Epithelial cell of esophagus (primary cell): Measurements from ENCODE around the gene CGGBP1.

ENCODE experiments used
- DNase-seq: peaks from one replicate; pipeline ENCODE4 v3.0.0; 2010; ENCODE audit warnings: low read depth
- H3K4me3 ChIP-seq: 2 replicates; pipeline ENCODE4 v1.5.1; 2011; ENCODE audit warnings: mild to moderate bottlenecking, low read length, control low read depth
- TF ChIP-seq, protein P1 (sequence below): IDR thresholded peaks from 2 replicates; pipeline ENCODE4 v1.5.1; 2011; ENCODE audit warnings: low read depth, mild to moderate bottlenecking, low read length, control low read depth, inconsistent platforms; ENCODE audit not compliant: insufficient read depth; ENCODE audit errors: missing control alignments

Gene CGGBP1

DNA sequence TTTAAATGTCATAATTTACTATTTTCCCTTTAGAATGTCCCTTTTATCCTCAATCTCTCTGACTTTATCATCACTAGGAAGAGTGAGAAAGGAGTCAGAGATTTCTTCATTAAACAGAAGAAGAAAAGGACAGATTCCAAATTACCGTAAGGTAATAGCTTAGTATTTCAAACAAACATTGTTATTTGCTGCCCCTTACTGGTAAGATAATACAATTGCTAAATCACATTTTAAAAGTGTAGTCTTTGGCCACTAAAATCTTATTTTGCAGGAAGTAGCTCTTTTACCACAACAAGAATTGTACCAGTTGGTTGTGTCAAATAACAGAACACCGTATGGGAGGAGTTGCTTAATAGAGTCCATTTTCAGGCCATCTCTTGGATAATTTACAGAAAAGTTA lies 53.7 kb downstream of the CGGBP1 start:
- no peak overlapping the region for H3K4me3 ChIP-seq
- TF ChIP-seq, protein P1, sequence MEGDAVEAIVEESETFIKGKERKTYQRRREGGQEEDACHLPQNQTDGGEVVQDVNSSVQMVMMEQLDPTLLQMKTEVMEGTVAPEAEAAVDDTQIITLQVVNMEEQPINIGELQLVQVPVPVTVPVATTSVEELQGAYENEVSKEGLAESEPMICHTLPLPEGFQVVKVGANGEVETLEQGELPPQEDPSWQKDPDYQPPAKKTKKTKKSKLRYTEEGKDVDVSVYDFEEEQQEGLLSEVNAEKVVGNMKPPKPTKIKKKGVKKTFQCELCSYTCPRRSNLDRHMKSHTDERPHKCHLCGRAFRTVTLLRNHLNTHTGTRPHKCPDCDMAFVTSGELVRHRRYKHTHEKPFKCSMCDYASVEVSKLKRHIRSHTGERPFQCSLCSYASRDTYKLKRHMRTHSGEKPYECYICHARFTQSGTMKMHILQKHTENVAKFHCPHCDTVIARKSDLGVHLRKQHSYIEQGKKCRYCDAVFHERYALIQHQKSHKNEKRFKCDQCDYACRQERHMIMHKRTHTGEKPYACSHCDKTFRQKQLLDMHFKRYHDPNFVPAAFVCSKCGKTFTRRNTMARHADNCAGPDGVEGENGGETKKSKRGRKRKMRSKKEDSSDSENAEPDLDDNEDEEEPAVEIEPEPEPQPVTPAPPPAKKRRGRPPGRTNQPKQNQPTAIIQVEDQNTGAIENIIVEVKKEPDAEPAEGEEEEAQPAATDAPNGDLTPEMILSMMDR = peak; percentile 15
- DNase-seq = peak; percentile 19

DNA sequence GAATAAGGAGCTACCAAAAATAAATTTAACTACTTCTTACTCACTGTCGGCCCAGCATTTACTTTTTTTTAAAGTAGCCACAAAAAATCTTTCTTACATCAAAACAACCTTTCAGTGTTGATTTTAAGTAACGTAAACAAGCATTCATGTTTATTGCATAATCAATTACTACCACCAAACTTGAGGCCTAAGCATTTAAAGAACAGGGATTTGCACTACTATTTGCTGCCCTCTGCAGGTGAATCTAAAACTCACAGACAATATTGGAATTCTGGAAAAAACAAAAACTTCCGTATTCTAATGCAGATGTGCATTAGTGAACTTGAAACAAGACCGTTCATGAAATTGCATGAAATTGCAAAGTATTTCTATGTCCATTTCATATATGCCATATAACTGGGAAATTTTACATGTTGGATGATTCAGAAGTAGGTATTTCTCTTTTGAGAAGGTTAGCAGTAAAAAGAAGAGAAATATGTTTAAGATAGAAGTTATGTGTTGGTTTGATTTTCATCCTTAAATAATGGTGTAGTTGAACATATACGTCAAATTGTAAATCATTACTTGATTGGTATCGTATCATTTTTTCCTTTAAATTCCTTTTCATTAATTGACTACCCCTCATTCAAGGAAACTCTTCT lies 55.6 kb downstream of the CGGBP1 start:
- no peak overlapping the region for H3K4me3 ChIP-seq
- peak; percentile 66 for DNase-seq
- TF ChIP-seq, protein P1 = peak; percentile 68

DNA sequence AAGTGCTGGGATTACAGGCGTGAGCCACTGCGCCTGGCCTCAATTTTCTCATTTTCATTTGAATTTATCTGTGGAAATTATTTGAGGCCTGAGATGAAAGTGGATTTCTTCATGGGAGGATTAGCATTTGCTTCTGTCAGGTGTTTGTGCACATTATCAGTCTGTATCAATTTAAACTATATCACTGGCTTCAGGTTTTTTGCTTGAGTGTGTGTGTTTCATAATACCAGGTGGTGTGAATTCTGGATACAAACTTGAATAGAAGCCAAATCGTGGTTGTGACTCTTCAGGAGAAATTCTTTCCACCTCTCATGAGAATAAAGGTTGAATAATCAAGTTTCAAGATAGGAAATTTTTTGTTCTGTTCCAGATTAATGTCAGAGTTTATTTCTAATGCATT lies 56.4 kb downstream of the CGGBP1 start:
- no peak for DNase-seq
- TF ChIP-seq, protein P1 = no peak
- no peak overlapping the region for H3K4me3 ChIP-seq
